GM21825 (cell line): ENCODE data around the gene ACE.

Source experiments
- ATAC-seq: cut with Tn5 transposase; IDR thresholded peaks from one replicate; pipeline ENCODE4 v1.9.1; 2021; ENCODE audit warnings: mild to moderate bottlenecking, moderate library complexity; ENCODE audit not compliant: unreplicated experiment

ACE gene

DNA sequence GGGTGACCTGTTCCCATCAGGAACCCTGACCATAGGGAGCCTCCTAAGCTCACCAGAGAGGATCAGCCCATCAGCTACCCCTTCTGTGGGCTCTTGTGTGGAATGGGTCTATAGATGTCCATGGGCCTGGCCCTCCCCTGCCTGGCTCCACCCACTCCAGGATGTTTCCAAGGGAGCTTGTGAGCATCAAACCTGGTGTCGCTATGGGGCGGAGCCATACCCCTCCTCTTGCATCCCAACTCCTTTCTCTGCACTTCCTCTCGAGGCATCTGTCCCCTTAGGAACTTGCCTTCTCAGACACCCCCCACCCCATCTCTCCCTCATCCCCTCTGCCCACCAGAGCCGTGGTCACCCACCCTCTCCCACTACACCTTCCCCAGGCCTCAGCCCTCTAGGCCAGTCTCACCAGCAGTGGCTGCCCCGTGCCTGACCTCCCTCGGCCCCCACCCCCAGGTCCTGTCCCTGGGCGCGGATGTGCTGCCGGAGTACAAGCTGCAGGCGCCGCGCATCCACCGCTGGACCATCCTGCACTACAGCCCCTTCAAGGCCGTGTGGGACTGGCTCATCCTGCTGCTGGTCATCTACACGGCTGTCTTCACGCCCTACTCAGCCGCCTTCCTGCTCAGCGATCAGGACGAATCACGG, 56.7 kb downstream of the ACE start:
- no peak for ATAC-seq

GRCh38 chr17:63534078-63534570, 57.3 kb downstream of the ACE start:
- ATAC-seq: no peak

DNA sequence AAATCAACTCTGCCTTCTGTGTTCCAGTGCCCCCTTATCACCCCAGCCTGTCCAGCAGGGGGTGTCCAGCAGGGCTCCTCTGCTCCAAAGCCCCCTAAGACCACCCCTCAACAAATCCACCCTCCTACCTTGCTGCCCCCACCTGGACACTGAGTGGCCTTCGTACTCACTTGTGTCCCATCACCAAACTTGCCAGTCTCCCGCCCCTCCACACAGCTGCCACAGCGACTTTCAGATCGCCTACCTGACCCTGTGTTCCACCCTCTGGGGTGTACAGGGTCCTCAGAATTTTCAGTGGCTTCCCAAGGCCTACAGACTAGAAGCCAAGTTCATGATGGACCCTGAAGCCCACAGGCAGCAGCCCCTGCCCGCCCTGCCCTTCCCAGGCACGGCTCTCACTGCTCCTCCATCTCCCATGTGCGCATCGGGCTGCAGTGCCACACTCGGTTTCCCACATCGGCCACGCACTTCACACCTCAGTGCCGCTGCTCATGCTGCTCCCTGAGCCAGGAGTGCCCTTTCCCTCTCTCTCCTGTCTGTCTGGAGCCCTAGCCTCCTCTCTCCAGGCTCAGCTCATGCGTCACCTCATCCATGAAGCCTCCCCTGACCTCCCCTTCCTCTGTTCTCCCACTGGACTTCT, 58.1 kb downstream of the ACE start:
- no peak for ATAC-seq

- ATAC-seq: no peak
Observed at GRCh38 chr17:63535640-63536039, 58.8 kb downstream of the ACE start.

GRCh38 chr17:63537001-63537400, 60.1 kb downstream of the ACE start:
- ATAC-seq: no peak

DNA sequence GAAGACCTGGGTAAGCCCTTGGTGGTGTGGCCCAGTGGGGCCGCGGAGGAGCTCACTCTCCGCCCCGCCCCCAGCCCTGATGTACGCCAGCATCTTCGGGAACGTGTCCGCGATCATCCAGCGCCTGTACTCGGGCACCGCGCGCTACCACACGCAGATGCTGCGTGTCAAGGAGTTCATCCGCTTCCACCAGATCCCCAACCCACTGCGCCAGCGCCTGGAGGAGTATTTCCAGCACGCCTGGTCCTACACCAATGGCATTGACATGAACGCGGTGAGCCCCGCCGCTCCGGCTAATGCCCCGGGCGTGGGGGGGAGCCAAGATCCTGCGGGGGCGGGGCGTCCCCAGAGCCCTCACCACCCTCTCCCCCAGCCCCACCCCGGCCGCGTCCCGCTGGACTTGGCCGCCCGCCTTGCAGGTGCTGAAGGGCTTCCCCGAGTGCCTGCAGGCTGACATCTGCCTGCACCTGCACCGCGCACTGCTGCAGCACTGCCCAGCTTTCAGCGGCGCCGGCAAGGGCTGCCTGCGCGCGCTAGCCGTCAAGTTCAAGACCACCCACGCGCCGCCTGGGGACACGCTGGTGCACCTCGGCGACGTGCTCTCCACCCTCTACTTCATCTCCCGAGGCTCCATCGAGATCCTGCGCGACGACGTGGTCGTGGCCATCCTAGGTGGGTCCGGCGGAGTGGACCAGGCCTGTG, 61.3 kb downstream of the ACE start:
- no peak for ATAC-seq

- no peak for ATAC-seq
Observed at GRCh38 chr17:63538693-63539595, 62.1 kb downstream of the ACE start.

DNA sequence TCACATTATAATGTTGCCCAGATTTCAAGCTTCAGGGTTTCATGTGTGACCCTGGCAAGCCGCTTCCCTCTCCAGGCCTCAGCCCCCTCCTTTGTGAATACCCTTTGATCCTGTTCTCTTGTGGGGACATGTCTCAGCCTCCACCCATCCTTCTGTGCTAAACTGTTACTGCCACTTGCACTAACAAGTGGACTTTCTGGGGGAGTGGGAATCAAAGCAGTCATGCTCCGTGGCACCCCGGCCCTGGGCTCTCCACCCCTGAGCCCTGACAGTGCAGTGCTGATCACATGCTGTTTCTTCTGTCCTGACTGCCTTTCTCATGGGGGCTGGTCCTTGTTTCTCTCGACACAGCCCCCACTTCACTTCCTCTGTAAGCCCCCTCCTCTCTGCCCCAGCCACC, 63.7 kb downstream of the ACE start:
- no peak for ATAC-seq

- no peak for ATAC-seq
Observed at GRCh38 chr17:63542218-63542545, 65.3 kb downstream of the ACE start.

- no peak for ATAC-seq
Observed at GRCh38 chr17:63542942-63543821, 66.3 kb downstream of the ACE start.

DNA sequence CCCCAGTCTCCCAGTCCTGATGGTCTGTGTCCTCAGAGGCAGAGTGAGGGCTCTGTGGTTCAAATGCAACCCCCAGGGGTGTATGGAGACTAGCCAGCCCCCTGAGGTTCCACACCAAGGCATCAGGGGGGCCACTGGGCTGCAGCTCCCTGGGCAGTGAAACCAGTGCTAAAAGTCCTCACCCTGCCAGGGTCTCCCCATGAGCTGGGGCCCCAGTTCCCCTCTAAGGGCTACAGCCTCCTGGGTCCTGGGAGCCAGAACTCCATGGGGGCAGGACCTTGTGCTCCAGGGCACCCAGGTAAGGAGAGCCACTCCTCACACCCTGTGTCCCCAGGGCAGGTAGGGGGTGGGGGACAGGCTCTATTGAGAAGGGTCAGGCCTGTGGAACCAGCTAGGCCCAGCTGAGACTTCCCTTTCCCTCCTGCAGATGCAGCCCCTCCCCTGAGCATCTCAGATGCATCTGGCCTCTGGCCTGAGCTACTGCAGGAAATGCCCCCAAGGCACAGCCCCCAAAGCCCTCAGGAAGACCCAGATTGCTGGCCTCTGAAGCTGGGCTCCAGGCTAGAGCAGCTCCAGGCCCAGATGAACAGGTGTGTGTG, 67.1 kb downstream of the ACE start:
- ATAC-seq: no peak

DNA sequence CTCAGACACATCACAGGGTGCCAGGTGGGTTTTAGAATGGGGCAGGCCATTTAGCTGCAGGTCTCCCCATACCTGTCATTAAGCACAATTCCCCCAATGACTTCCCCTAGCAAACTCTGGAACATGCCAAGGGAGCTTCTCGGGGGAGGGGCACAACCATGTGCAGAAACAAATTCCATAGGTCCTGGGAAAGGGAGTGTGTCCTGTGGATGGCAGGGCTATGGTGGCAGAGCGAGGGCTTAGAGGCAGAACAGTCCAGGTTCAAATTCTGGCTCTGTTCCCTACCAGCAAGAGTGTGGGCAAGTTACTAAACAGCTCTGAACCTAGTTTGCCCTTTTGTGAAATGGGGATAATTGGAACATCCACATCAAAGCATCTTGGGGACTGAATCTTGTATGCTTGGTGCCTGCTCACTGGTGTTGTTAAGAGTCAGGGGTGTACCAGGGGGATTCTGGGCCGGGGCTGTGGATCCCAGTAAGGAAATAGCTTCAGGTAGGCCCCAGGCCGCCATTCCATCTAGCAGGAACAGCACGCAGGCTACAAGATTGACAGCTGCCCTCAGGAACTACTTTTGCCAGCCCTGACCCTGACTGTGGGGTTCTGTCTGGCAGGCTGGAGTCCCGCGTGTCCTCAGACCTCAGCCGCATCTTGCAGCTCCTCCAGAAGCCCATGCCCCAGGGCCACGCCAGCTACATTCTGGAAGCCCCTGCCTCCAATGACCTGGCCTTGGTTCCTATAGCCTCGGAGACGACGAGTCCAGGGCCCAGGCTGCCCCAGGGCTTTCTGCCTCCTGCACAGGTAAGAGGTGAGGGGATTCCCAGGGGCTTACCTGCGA, 67.8 kb downstream of the ACE start:
- no peak for ATAC-seq

DNA sequence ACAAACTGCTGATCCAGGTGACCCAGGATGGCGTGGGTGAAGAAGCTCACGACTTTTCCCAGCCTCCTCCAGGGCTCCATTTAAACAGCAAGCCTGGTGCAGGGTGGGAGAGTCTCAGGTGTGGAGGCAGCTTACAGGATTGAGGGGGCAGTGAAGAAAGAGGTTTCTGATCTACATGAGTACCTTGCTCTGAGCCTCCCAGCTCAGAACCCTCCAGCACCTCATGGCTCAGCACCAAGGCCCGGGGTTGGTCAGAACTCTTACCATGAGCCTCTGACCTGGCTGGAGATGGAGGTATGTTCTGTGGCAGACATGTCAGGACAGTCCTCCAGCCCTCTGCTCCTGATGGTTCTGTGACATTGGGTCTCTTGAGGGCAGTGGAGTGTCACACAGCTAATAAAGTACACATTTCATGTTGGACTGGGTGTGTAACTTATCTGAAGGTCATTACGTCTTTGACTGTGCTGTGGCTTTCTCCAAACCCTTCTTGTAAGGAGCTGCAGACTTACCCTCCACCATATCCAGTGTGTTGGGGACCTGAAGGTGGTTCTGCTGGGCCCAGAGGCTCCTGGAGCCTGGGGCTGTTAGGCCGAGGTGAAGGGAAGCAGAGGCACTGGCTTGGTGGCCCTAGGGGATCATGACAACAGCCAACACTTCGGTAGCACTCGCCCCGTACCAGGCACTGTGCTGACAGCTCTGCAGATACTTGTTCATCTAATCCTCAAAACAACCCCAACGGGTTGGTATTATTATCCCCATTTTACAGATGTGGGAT, 69.6 kb downstream of the ACE start:
- no peak for ATAC-seq

DNA sequence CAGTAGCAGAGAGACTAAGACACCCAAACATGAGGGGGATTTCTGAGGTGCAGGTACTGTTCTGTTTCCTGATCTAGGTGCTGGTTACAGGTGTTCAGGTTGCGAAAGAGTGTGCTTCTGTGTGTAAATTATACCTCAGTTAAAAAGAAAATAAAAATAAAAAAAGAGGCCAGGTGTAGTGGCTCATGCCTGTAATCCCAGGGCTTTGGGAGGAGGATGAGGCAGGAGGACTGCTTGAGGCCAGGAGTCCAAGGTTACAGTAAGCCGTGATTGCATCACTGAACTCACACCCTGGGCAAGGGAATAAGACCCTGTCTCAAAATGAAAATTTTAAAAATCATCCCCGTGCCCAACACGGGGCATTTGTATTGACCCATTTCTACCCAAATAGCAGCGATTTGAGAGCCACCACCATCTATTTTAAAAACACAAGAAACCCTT, 70.2 kb downstream of the ACE start:
- ATAC-seq: no peak
